OCI-LY7 (cell line): ENCODE measurements around the gene SLC25A23. TPM values are rescaled to one million over a fixed set of nuclear protein-coding genes. Genes with fewer than 3 reads are reported as not detected.
A peak's percentile ranks its signal among the peaks of the same experiment; 100 is the strongest.
"Not testable (repeated sequence)": the region's sequence is repeated elsewhere in the genome, so short reads cannot be mapped to it uniquely, and the experiment has no call there.

ENCODE experiments used
- Bru-seq: library from RNA; stranded (reverse); fragments of 400-500 nt; gene quantifications from one replicate; lab custom pipeline; 2021; lab: Mats Ljungman, UMichigan
- BruChase-seq, 2 experiments: library from RNA; stranded (reverse); fragments of 400-500 nt; gene quantifications; one replicate each; lab custom pipeline; 2021; lab: Mats Ljungman, UMichigan
- BruUV-seq: library from RNA; stranded (reverse); fragments of 400-500 nt; replicated peaks from 2 replicates; lab custom pipeline; 2021; lab: Mats Ljungman, UMichigan
- CTCF ChIA-PET: fragments of 300-600 bp; sonication (Branson Sonifier 250); formaldehyde crosslinking; loops from one replicate; lab custom pipeline; 2022; ENCODE audit warnings: antibody characterized with exemption; ENCODE audit not compliant: unreplicated experiment; lab: Charles Lee
- POLR2A ChIA-PET: fragments of 300-600 bp; sonication (Branson Sonifier 250); formaldehyde crosslinking; loops from one replicate; lab custom pipeline; 2022; ENCODE audit warnings: antibody characterized with exemption; lab: Charles Lee
- DNase-seq: peaks from one replicate; pipeline ENCODE4 v3.0.0-alpha.2; 2015; ENCODE audit warnings: low spot score
- H2AFZ ChIP-seq: fragments of 200-600 bp; sonication (generic), shearing (Covaris generic); 2 replicates; pipeline ENCODE4 v1.6.1; 2014; ENCODE audit warnings: mild to moderate bottlenecking, antibody characterized with exemption, low read length, moderate library complexity
- H3K27ac ChIP-seq: fragments of 200-600 bp; sonication (generic); 2 replicates; pipeline ENCODE4 v1.5.1; 2014; ENCODE audit warnings: mixed run types, low read depth, mild to moderate bottlenecking, moderate library complexity, low read length, inconsistent platforms; ENCODE audit not compliant: poor library complexity, severe bottlenecking
- H3K36me3 ChIP-seq: fragments of 200-600 bp; sonication (generic); 2 replicates; pipeline ENCODE4 v1.6.1; 2014; ENCODE audit warnings: mild to moderate bottlenecking, antibody characterized with exemption, low read length, moderate library complexity, mixed read lengths; ENCODE audit not compliant: insufficient read depth
- H3K4me1 ChIP-seq: fragments of 200-600 bp; sonication (generic); 2 replicates; pipeline ENCODE4 v1.5.1; 2014; ENCODE audit warnings: mild to moderate bottlenecking, low read length; ENCODE audit not compliant: insufficient read depth, poor library complexity, severe bottlenecking
- H3K4me2 ChIP-seq: fragments of 200-600 bp; sonication (generic); 2 replicates; pipeline ENCODE4 v1.6.1; 2014; ENCODE audit warnings: mild to moderate bottlenecking, low read length
- H3K4me3 ChIP-seq: fragments of 200-600 bp; sonication (generic); 2 replicates; pipeline ENCODE4 v1.5.1; 2014; ENCODE audit warnings: mild to moderate bottlenecking, low read depth, low read length; ENCODE audit not compliant: poor library complexity, severe bottlenecking
- H3K79me2 ChIP-seq: fragments of 200-600 bp; sonication (generic); 2 replicates; pipeline ENCODE4 v1.6.1; 2016; ENCODE audit warnings: low read depth, mild to moderate bottlenecking, low read length, moderate library complexity, mixed read lengths; ENCODE audit not compliant: insufficient read depth
- H3K9me2 ChIP-seq: fragments of 200-600 bp; sonication (generic); 2 replicates; pipeline ENCODE4 v1.6.1; 2016; ENCODE audit warnings: mild to moderate bottlenecking, low read length, mixed read lengths; ENCODE audit not compliant: insufficient read depth
- H3K9me3 ChIP-seq: fragments of 200-600 bp; sonication (generic); 2 replicates; pipeline ENCODE4 v1.6.1; 2014; ENCODE audit warnings: mild to moderate bottlenecking, mixed run types, low read length, mixed read lengths
- H4K20me1 ChIP-seq: fragments of 200-600 bp; sonication (generic); 2 replicates; pipeline ENCODE4 v1.6.1; 2014; ENCODE audit warnings: mild to moderate bottlenecking, antibody characterized with exemption, low read length, moderate library complexity, mixed read lengths; ENCODE audit not compliant: insufficient read depth
- CTCF ChIP-seq: fragments of 200-600 bp; sonication (generic); conservative IDR thresholded peaks from 2 replicates; pipeline ENCODE4 v1.5.1; 2014; ENCODE audit warnings: mild to moderate bottlenecking, antibody characterized with exemption, low read length, moderate library complexity, mixed read lengths
- EZH2phosphoT487 ChIP-seq: fragments of 200-600 bp; sonication (generic); IDR thresholded peaks from 2 replicates; pipeline ENCODE4 v1.6.1; 2018; ENCODE audit warnings: low read depth, borderline replicate concordance, mild to moderate bottlenecking, mixed run types, antibody characterized with exemption, low read length, moderate library complexity, mixed read lengths
- intact Hi-C: fragments of 100-400 bp; cut with micrococcal nuclease; formaldehyde crosslinking; loops from one replicate; pipeline ENCODE4 v1.10.0; 2022; ENCODE audit not compliant: unreplicated experiment
- long read RNA-seq: library from polyadenylated mRNA; stranded (forward); transcript quantifications from one replicate; pipeline ENCODE4 v2.0.0, GENCODE V29; 2022
- total RNA-seq, 2 experiments: library from RNA; depleted of rRNA in 1 of 2; stranded (reverse); fragments of >200 nt in 1 of 2; shearing (Covaris generic) in 1 of 2; gene quantifications; 2 replicates each; pipeline ENCODE4 v1.2.3, GENCODE V29; 2014 to 2022

The SLC25A23 gene
- total RNA-seq (2014; rRNA removed; shearing (Covaris generic)) = 48.4 and 50.9 TPM in 2 replicates
- total RNA-seq (2022) = 65.5 and 65.7 TPM in 2 replicates
- Bru-seq, nascent RNA = percentile 56 among the genes with signal in this experiment
- BruChase-seq, experiment 1, labeled RNA remaining after a 6-hour chase = percentile 82 among the genes with signal in this experiment
- BruChase-seq, experiment 2, labeled RNA remaining after a 2-hour chase = percentile 67 among the genes with signal in this experiment
- long read RNA-seq, transcript SLC25A23-202 (10 exons, 3,425 nt) = major isoform, 69 of 208 reads
- long read RNA-seq, partial matches to known transcripts = 44 of 208 reads
- long read RNA-seq, other reads (novel, unspliced or antisense) = 91 of 208 reads

- peaks cover 13% of the 10 kb centered on the region; the same call in 1 of the 2 replicates for H3K79me2 ChIP-seq
- intact Hi-C loops = loop anchor here (1.0 to 5.0 kb wide), 5 partner anchors 35 to 277 kb away; partner anchors contain the start of genes GPR108, KHSRP and TUBB4A
- ChIA-PET CTCF (interaction anchor here (0.6 kb wide), 2 partner anchors 10 to 128 kb away, joined by 4 to 5 read pairs; no protein-coding TSS in a partner anchor), POLR2A (interaction anchor here (1.8 kb wide), 1 partner anchor 22 kb away, joined by 6 read pairs; the partner anchor contains the start of gene DENND1C)
- no peak for TF ChIP-seq EZH2phosphoT487
- 0 out of 2 replicates have a peak, but pooled peaks have one; percentile 5 for TF ChIP-seq CTCF
- BruUV-seq = no TSS peak
- peaks cover 32% of the 10 kb centered on the region for H3K36me3 ChIP-seq
- H3K27ac ChIP-seq = peak within 1 kb of the TSS; percentile 62
- peak within 1 kb of the TSS; percentile 76 for H2AFZ ChIP-seq
- peaks cover 15% of the 10 kb centered on the region for H3K4me1 ChIP-seq
- peak within 1 kb of the TSS; percentile 91 for H3K4me2 ChIP-seq
- no peaks in the 10 kb centered on the region for H3K9me2 ChIP-seq
- peak; percentile 88 for DNase-seq
- peaks cover 9% of the 10 kb centered on the region for H3K9me3 ChIP-seq
- H4K20me1 ChIP-seq = no peaks in the 10 kb centered on the region
- peak within 1 kb of the TSS; percentile 89 for H3K4me3 ChIP-seq
Measured at GRCh38 chr19:6459262-6460098, at the start of gene SLC25A23. Gene SLC25A23 (minus strand): TSS chr19:6459792. CDS start chr19:6459628, 164 bp downstream.

GRCh38 chr19:6508028-6508771 lies 48.6 kb upstream of the SLC25A23 start:
- DNase-seq, H3K9me2 ChIP-seq, H4K20me1 ChIP-seq, H3K4me3 ChIP-seq, CTCF ChIA-PET, POLR2A ChIA-PET, H3K36me3 ChIP-seq, BruUV-seq, H3K79me2 ChIP-seq, H3K9me3 ChIP-seq, H3K27ac ChIP-seq, H3K4me2 ChIP-seq: not testable (repeated sequence)
- Histone ChIP-seq H2AFZ (peak overlapping the region; percentile 49; the same call in 1 of the 2 replicates), H3K4me1 (peaks cover 21% of the 10 kb centered on the region)
- intact Hi-C loops = loop anchor here (10.0 kb wide), 1 partner anchor 113 kb away; the partner anchor contains the start of gene GTF2F1
